Tibial artery (tissue), 4 donors: ENCODE measurements around the gene KCNMA1.

Experiments used
- DNase-seq, 2 donors: peaks; one replicate each; pipeline ENCODE4 v3.0.0-alpha.2; 2019
- H3K27ac ChIP-seq, 2 donors: fragments of 200-600 bp; sonication (generic) in 1 of 2; 1 replicate in 1 of 2; 2 replicates in 1 of 2; pipeline ENCODE4 v1.5.1; 2018 to 2019; ENCODE audit warnings: mild to moderate bottlenecking in 1 of 2
- H3K27me3 ChIP-seq, 2 donors: fragments of 200-600 bp; sonication (generic) in 1 of 2; one replicate each; pipeline versions ENCODE4 v1.5.1 to v1.6.0; 2016 to 2019
- H3K36me3 ChIP-seq, 3 donors: fragments of 200-600 bp; sonication (generic) in 2 of 3; one replicate each; pipeline ENCODE4 v1.5.1; 2016 to 2019; ENCODE audit warnings: mild to moderate bottlenecking in 2 of 3
- H3K4me1 ChIP-seq, 4 donors: fragments of 200-600 bp; sonication (generic) in 2 of 4; 1 replicate in 3 of 4; 2 replicates in 1 of 4; pipeline ENCODE4 v1.5.1; 2016 to 2019
- H3K4me3 ChIP-seq, 2 donors: fragments of 200-600 bp; sonication (generic) in 1 of 2; 1 replicate in 1 of 2; 2 replicates in 1 of 2; pipeline ENCODE4 v1.5.1; 2018 to 2019; ENCODE audit warnings: mild to moderate bottlenecking in 2 of 2
- H3K9me3 ChIP-seq, 3 donors: fragments of 200-600 bp; sonication (generic) in 1 of 3; one replicate each; pipeline ENCODE4 v1.5.1; 2016 to 2019
- CTCF ChIP-seq, 2 experiments: fragments of 200-600 bp in 1 of 2; fragments of 450-650 bp in 1 of 2; IDR thresholded peaks; one replicate each; pipeline ENCODE4 v1.5.1; 2017 to 2019; ENCODE audit warnings: antibody characterized with exemption in 2 of 2, mild to moderate bottlenecking in 1 of 2, moderate library complexity in 1 of 2
- intact Hi-C: fragments of 100-400 bp; cut with DNase I; formaldehyde crosslinking; loops from one replicate; pipeline ENCODE4 v1.15.0; 2023; ENCODE audit warnings: low total_unique reads

Gene KCNMA1

GRCh38 chr10:77430530-77430929, 207.1 kb downstream of the KCNMA1 start:
- intact Hi-C loops = no loop called here
- no peak overlapping the region for H3K27ac ChIP-seq
- no peak for TF ChIP-seq CTCF (IDR thresholded peaks at IDR 0.05)

GRCh38 chr10:77428691-77429395, 208.8 kb downstream of the KCNMA1 start:
- peaks cover 0 to 83% (median 35%) of the 10 kb centered on the region in 4 donors for H3K4me1 ChIP-seq
- DNase-seq = peak; percentile 70 to 80
- no peaks in the 10 kb centered on the region for H3K36me3 ChIP-seq
- H3K4me3 ChIP-seq = no peak overlapping the region
- peak; percentile 61 to 62 for TF ChIP-seq CTCF (IDR thresholded peaks at IDR 0.05)
- intact Hi-C loops = loop anchor here (10.0 kb wide), 1 partner anchor 206 kb away; the partner anchor contains the start of gene KCNMA1
- no peaks in the 10 kb centered on the region for H3K9me3 ChIP-seq
- H3K27ac ChIP-seq = peak overlapping the region; percentile 28 to 44
- no peaks in the 10 kb centered on the region for H3K27me3 ChIP-seq

More at GRCh38 chr10:77430530-77430929, 207.1 kb downstream of the KCNMA1 start:
- Histone ChIP-seq H3K36me3 (no peaks in the 10 kb centered on the region), H3K4me1 (peaks cover 0 to 79% (median 34%) of the 10 kb centered on the region in 4 donors), H3K27me3 (no peaks in the 10 kb centered on the region), H3K4me3 (no peak overlapping the region), H3K9me3 (no peaks in the 10 kb centered on the region)
- no peak for DNase-seq

GRCh38 chr10:77424257-77424656, 213.4 kb downstream of the KCNMA1 start:
- TF ChIP-seq CTCF (IDR thresholded peaks at IDR 0.05) = no peak
- Histone ChIP-seq H3K27me3 (no peaks in the 10 kb centered on the region), H3K4me3 (no peak overlapping the region), H3K36me3 (no peaks in the 10 kb centered on the region), H3K9me3 (no peaks in the 10 kb centered on the region), H3K4me1 (peaks cover 0 to 95% (median 62%) of the 10 kb centered on the region in 4 donors), H3K27ac (peak overlapping the region; percentile 93 to 94)
- no peak for DNase-seq
- intact Hi-C loops = loop anchor here (10.0 kb wide), 1 partner anchor 211 kb away; the partner anchor contains the start of gene KCNMA1

GRCh38 chr10:77422491-77423338, 214.9 kb downstream of the KCNMA1 start:
- H3K36me3 ChIP-seq = no peaks in the 10 kb centered on the region
- intact Hi-C loops = loop anchor here (10.0 kb wide), 1 partner anchor 212 kb away; the partner anchor contains the start of gene KCNMA1
- H3K4me1 ChIP-seq = peaks cover 0 to 95% (median 65%) of the 10 kb centered on the region in 4 donors
- DNase-seq = no peak
- no peaks in the 10 kb centered on the region for H3K9me3 ChIP-seq
- H3K27me3 ChIP-seq = no peaks in the 10 kb centered on the region
- H3K27ac ChIP-seq = peak overlapping the region; percentile 93 to 94
- no peak overlapping the region for H3K4me3 ChIP-seq
- TF ChIP-seq CTCF (IDR thresholded peaks at IDR 0.05) = no peak

GRCh38 chr10:77421591-77421990, 216.0 kb downstream of the KCNMA1 start:
- no peak for TF ChIP-seq CTCF (IDR thresholded peaks at IDR 0.05)
- Histone ChIP-seq H3K27me3 (no peaks in the 10 kb centered on the region), H3K4me1 (peaks cover 0 to 95% (median 69%) of the 10 kb centered on the region in 4 donors), H3K36me3 (no peaks in the 10 kb centered on the region), H3K4me3 (no peak overlapping the region), H3K9me3 (no peaks in the 10 kb centered on the region), H3K27ac (peak overlapping the region; percentile 93 to 94)
- intact Hi-C loops = loop anchor here (10.0 kb wide), 1 partner anchor 213 kb away; the partner anchor contains the start of gene KCNMA1
- no peak for DNase-seq
